Dendritic cell treated with granulocyte-macrophage colony-stimulating factor and Interleukin-4, amounts not matched to agents 40 ng/mL and 50 ng/mL, for 4 days (primary cell): ENCODE measurements around the gene P2RY2.
"Not testable (repeated sequence)": the region's sequence is repeated elsewhere in the genome, so short reads cannot be mapped to it uniquely, and the experiment has no call there.

Experiments
- H3K27ac Mint-ChIP-seq: one replicate; pipeline ENCODE4 v1.8.0; 2022; ENCODE audit warnings: mild to moderate bottlenecking, mixed read lengths
- H3K27me3 Mint-ChIP-seq: one replicate; pipeline ENCODE4 v1.8.0; 2022; ENCODE audit warnings: mild to moderate bottlenecking, mixed read lengths
- H3K36me3 Mint-ChIP-seq: one replicate; pipeline ENCODE4 v1.8.0; 2022; ENCODE audit warnings: low read depth, mixed read lengths
- H3K4me1 Mint-ChIP-seq: one replicate; pipeline ENCODE4 v1.8.0; 2022; ENCODE audit warnings: low read depth, mixed read lengths
- H3K4me3 Mint-ChIP-seq: one replicate; pipeline ENCODE4 v1.8.0; 2022; ENCODE audit warnings: mild to moderate bottlenecking, moderate library complexity, mixed read lengths
- H3K9me3 Mint-ChIP-seq: one replicate; pipeline ENCODE4 v1.8.0; 2022; ENCODE audit warnings: mixed read lengths
- intact Hi-C: fragments of 100-400 bp; cut with micrococcal nuclease; formaldehyde crosslinking; loops from one replicate; pipeline ENCODE4 v1.15.0; 2022

The P2RY2 gene

GRCh38 chr11:73193251-73194033 lies 24.6 kb upstream of the P2RY2 start:
- H3K27me3 Mint-ChIP-seq: peaks cover 5% of the 10 kb centered on the region
- H3K4me3 Mint-ChIP-seq: no peak overlapping the region
- no peak overlapping the region for H3K27ac Mint-ChIP-seq
- no peaks in the 10 kb centered on the region for H3K9me3 Mint-ChIP-seq
- H3K4me1 Mint-ChIP-seq: peaks cover 79% of the 10 kb centered on the region
- intact Hi-C loops: no loop called here
- no peaks in the 10 kb centered on the region for H3K36me3 Mint-ChIP-seq

GRCh38 chr11:73194034-73194507 lies 24.0 kb upstream of the P2RY2 start:
- Mint-ChIP-seq H3K36me3 (no peaks in the 10 kb centered on the region), H3K4me3 (no peak overlapping the region), H3K9me3 (no peaks in the 10 kb centered on the region), H3K27me3 (peaks cover 5% of the 10 kb centered on the region), H3K27ac (no peak overlapping the region), H3K4me1 (peaks cover 77% of the 10 kb centered on the region)
- intact Hi-C loops: no loop called here

GRCh38 chr11:73194593-73194992 lies 23.5 kb upstream of the P2RY2 start:
- Mint-ChIP-seq H3K4me1 (peaks cover 75% of the 10 kb centered on the region), H3K4me3 (no peak overlapping the region), H3K9me3 (no peaks in the 10 kb centered on the region), H3K27me3 (peaks cover 5% of the 10 kb centered on the region), H3K27ac (no peak overlapping the region), H3K36me3 (no peaks in the 10 kb centered on the region)
- intact Hi-C loops: no loop called here

- no peak overlapping the region for H3K4me3 Mint-ChIP-seq
- intact Hi-C loops: no loop called here
- H3K27me3 Mint-ChIP-seq: peaks cover 4% of the 10 kb centered on the region
- H3K4me1 Mint-ChIP-seq: peaks cover 75% of the 10 kb centered on the region
- no peaks in the 10 kb centered on the region for H3K9me3 Mint-ChIP-seq
- H3K27ac Mint-ChIP-seq: no peak overlapping the region
- no peaks in the 10 kb centered on the region for H3K36me3 Mint-ChIP-seq
Observed at GRCh38 chr11:73195191-73196007, 22.7 kb upstream of the P2RY2 start.

GRCh38 chr11:73196576-73196975 lies 21.5 kb upstream of the P2RY2 start:
- intact Hi-C loops: no loop called here
- no peak overlapping the region for H3K27ac Mint-ChIP-seq
- H3K9me3 Mint-ChIP-seq: no peaks in the 10 kb centered on the region
- peaks cover 2% of the 10 kb centered on the region for H3K27me3 Mint-ChIP-seq
- peaks cover 75% of the 10 kb centered on the region for H3K4me1 Mint-ChIP-seq
- H3K36me3 Mint-ChIP-seq: no peaks in the 10 kb centered on the region
- no peak overlapping the region for H3K4me3 Mint-ChIP-seq

GRCh38 chr11:73197348-73197747 lies 20.7 kb upstream of the P2RY2 start:
- peaks cover 2% of the 10 kb centered on the region for H3K27me3 Mint-ChIP-seq
- intact Hi-C loops: no loop called here

GRCh38 chr11:73197787-73198186 lies 20.3 kb upstream of the P2RY2 start:
- intact Hi-C loops, H3K36me3 Mint-ChIP-seq, H3K4me3 Mint-ChIP-seq, H3K27me3 Mint-ChIP-seq, H3K9me3 Mint-ChIP-seq, H3K27ac Mint-ChIP-seq: not testable (repeated sequence)
- peaks cover 74% of the 10 kb centered on the region for H3K4me1 Mint-ChIP-seq

More at GRCh38 chr11:73197348-73197747, 20.7 kb upstream of the P2RY2 start:
- Mint-ChIP-seq H3K36me3 (no peaks in the 10 kb centered on the region), H3K9me3 (no peaks in the 10 kb centered on the region), H3K4me3 (no peak overlapping the region), H3K4me1 (peaks cover 75% of the 10 kb centered on the region), H3K27ac (no peak overlapping the region)

GRCh38 chr11:73198677-73199076 lies 19.4 kb upstream of the P2RY2 start:
- H3K4me1 Mint-ChIP-seq: peaks cover 71% of the 10 kb centered on the region
- peaks cover 2% of the 10 kb centered on the region for H3K27me3 Mint-ChIP-seq
- H3K27ac Mint-ChIP-seq: no peak overlapping the region
- H3K9me3 Mint-ChIP-seq: no peaks in the 10 kb centered on the region
- intact Hi-C loops: no loop called here
- H3K36me3 Mint-ChIP-seq: no peaks in the 10 kb centered on the region
- H3K4me3 Mint-ChIP-seq: no peak overlapping the region

GRCh38 chr11:73199446-73199845 lies 18.6 kb upstream of the P2RY2 start:
- Mint-ChIP-seq H3K4me1 (peaks cover 71% of the 10 kb centered on the region), H3K9me3 (no peaks in the 10 kb centered on the region), H3K27me3 (peaks cover 2% of the 10 kb centered on the region), H3K4me3 (no peak overlapping the region), H3K36me3 (no peaks in the 10 kb centered on the region), H3K27ac (no peak overlapping the region)
- intact Hi-C loops: no loop called here

GRCh38 chr11:73200256-73200655 lies 17.8 kb upstream of the P2RY2 start:
- intact Hi-C loops: no loop called here
- Mint-ChIP-seq H3K4me3 (no peak overlapping the region), H3K27ac (peak overlapping the region; percentile 47), H3K27me3 (peaks cover 3% of the 10 kb centered on the region), H3K4me1 (peaks cover 74% of the 10 kb centered on the region), H3K9me3 (no peaks in the 10 kb centered on the region), H3K36me3 (no peaks in the 10 kb centered on the region)

- no peak overlapping the region for H3K4me3 Mint-ChIP-seq
- H3K27ac Mint-ChIP-seq: peak overlapping the region; percentile 57
- H3K4me1 Mint-ChIP-seq: peaks cover 73% of the 10 kb centered on the region
- peaks cover 6% of the 10 kb centered on the region for H3K27me3 Mint-ChIP-seq
- no peaks in the 10 kb centered on the region for H3K9me3 Mint-ChIP-seq
- H3K36me3 Mint-ChIP-seq: no peaks in the 10 kb centered on the region
- intact Hi-C loops: no loop called here
Observed at GRCh38 chr11:73201249-73201648, 16.8 kb upstream of the P2RY2 start.

GRCh38 chr11:73201888-73202780 lies 15.9 kb upstream of the P2RY2 start:
- Mint-ChIP-seq H3K36me3 (no peaks in the 10 kb centered on the region), H3K4me3 (no peak overlapping the region), H3K27me3 (peaks cover 4% of the 10 kb centered on the region), H3K4me1 (peaks cover 73% of the 10 kb centered on the region), H3K9me3 (no peaks in the 10 kb centered on the region), H3K27ac (peak overlapping the region; percentile 57)
- intact Hi-C loops: no loop called here

GRCh38 chr11:73203322-73203721 lies 14.8 kb upstream of the P2RY2 start:
- Mint-ChIP-seq H3K9me3 (no peaks in the 10 kb centered on the region), H3K27me3 (peaks cover 4% of the 10 kb centered on the region), H3K36me3 (no peaks in the 10 kb centered on the region), H3K27ac (no peak overlapping the region), H3K4me3 (no peak overlapping the region), H3K4me1 (peaks cover 69% of the 10 kb centered on the region)
- intact Hi-C loops: no loop called here
